OCI-LY3 (cell line): Measurements from ENCODE around the gene CCR9.
A peak's percentile ranks its signal among the peaks of the same experiment; 100 is the strongest.

Experiments used
- H2AFZ ChIP-seq: fragments of 200-600, 300-600 bp; shearing (Covaris generic); 2 replicates; pipeline ENCODE4 v1.6.0; 2014; ENCODE audit warnings: antibody characterized with exemption, low read depth, low read length
- H3K27ac ChIP-seq: fragments of 200-600, 300-600 bp; sonication (generic); 2 replicates; pipeline ENCODE4 v1.5.1; 2014; ENCODE audit warnings: mild to moderate bottlenecking, low read length, moderate library complexity, mixed read lengths
- H3K27me3 ChIP-seq: fragments of 200-600, 300-600 bp; sonication (generic); 2 replicates; pipeline ENCODE4 v1.6.1; 2014; ENCODE audit warnings: low read depth, low read length, mixed read lengths
- H3K36me3 ChIP-seq: fragments of 200-600, 300-600 bp; sonication (generic); replicated peaks from 2 replicates; pipeline ENCODE3; 2014; ENCODE audit warnings: low read depth, low read length, mixed read lengths
- H3K4me1 ChIP-seq: fragments of 300-600, 200-600 bp; sonication (generic); 2 replicates; pipeline ENCODE4 v1.6.1; 2014; ENCODE audit warnings: low read length, mixed read lengths
- H3K4me2 ChIP-seq: fragments of 200-600, 300-600 bp; sonication (generic); 2 replicates; pipeline ENCODE4 v1.6.1; 2014; ENCODE audit warnings: low read length, mixed read lengths
- H3K4me3 ChIP-seq: fragments of 300-600, 200-600 bp; sonication (generic); 2 replicates; pipeline ENCODE4 v1.5.1; 2014; ENCODE audit warnings: antibody characterized with exemption, mild to moderate bottlenecking, low read length, moderate library complexity
- H3K79me2 ChIP-seq: fragments of 300-600, 200-600 bp; shearing (Covaris generic); 2 replicates; pipeline ENCODE4 v1.6.1; 2014; ENCODE audit warnings: mild to moderate bottlenecking, low read length, mixed read lengths
- H3K9ac ChIP-seq: fragments of 300-600, 200-600 bp; shearing (Covaris generic); 2 replicates; pipeline ENCODE4 v1.6.0; 2014; ENCODE audit warnings: mild to moderate bottlenecking, low read length, moderate library complexity
- H3K9me3 ChIP-seq: fragments of 200-600, 300-600 bp; shearing (Covaris generic); 2 replicates; pipeline ENCODE4 v1.6.1; 2014; ENCODE audit warnings: low read length, mixed read lengths; ENCODE audit not compliant: insufficient read depth
- H4K20me1 ChIP-seq: fragments of 200-600, 300-600 bp; sonication (generic); 2 replicates; pipeline ENCODE4 v1.6.1; 2016; ENCODE audit warnings: low read length, mixed read lengths; ENCODE audit not compliant: insufficient read depth
- CTCF ChIP-seq: fragments of 200-600, 300-600 bp; sonication (generic); IDR thresholded peaks from 2 replicates; pipeline ENCODE4 v1.5.1; 2014; ENCODE audit warnings: antibody characterized with exemption, low read length, low read depth
- EZH2phosphoT487 ChIP-seq: fragments of 200-600 bp; shearing (Covaris generic); IDR thresholded peaks from 2 replicates; pipeline ENCODE4 v1.6.1; 2018; ENCODE audit warnings: antibody characterized with exemption, mixed run types, low read depth

Gene CCR9

GRCh38 chr3:45865563-45865962 lies 20.8 kb upstream of the CCR9 start:
- peaks cover 78% of the 10 kb centered on the region for H3K27me3 ChIP-seq
- no peaks in the 10 kb centered on the region for H3K79me2 ChIP-seq
- peaks cover 54% of the 10 kb centered on the region for H4K20me1 ChIP-seq
- no peak for TF ChIP-seq EZH2phosphoT487
- H3K36me3 ChIP-seq, result no peaks in the 10 kb centered on the region
- H3K9ac ChIP-seq, result no peak overlapping the region
- H3K9me3 ChIP-seq, result peaks cover 11% of the 10 kb centered on the region; the same call in 1 of the 2 replicates
- H2AFZ ChIP-seq, result no peak overlapping the region
- H3K4me3 ChIP-seq, result peak overlapping the region; percentile 46
- H3K27ac ChIP-seq, result no peak overlapping the region
- peaks cover 51% of the 10 kb centered on the region for H3K4me1 ChIP-seq
- H3K4me2 ChIP-seq, result peak overlapping the region; percentile 73

- TF ChIP-seq EZH2phosphoT487, result no peak
- TF ChIP-seq CTCF, result no peak
- no peak overlapping the region for H3K4me3 ChIP-seq
Observed at GRCh38 chr3:45868213-45868612, 18.1 kb upstream of the CCR9 start.

GRCh38 chr3:45868650-45869049 lies 17.7 kb upstream of the CCR9 start:
- peaks cover 75% of the 10 kb centered on the region for H3K27me3 ChIP-seq
- H3K36me3 ChIP-seq, result no peaks in the 10 kb centered on the region
- no peak overlapping the region for H3K27ac ChIP-seq
- H3K79me2 ChIP-seq, result no peaks in the 10 kb centered on the region
- TF ChIP-seq CTCF (no peak), EZH2phosphoT487 (no peak)
- H3K9me3 ChIP-seq, result 0 out of 2 replicates have a peak, but pooled peaks cover 3% of the 10 kb centered on the region
- H2AFZ ChIP-seq, result no peak overlapping the region
- H3K4me2 ChIP-seq, result no peak overlapping the region
- no peak overlapping the region for H3K4me3 ChIP-seq
- H4K20me1 ChIP-seq, result peaks cover 35% of the 10 kb centered on the region
- H3K9ac ChIP-seq, result no peak overlapping the region
- peaks cover 51% of the 10 kb centered on the region for H3K4me1 ChIP-seq

More at GRCh38 chr3:45868213-45868612, 18.1 kb upstream of the CCR9 start:
- H3K9ac ChIP-seq, result no peak overlapping the region
- no peak overlapping the region for H3K27ac ChIP-seq
- no peak overlapping the region for H2AFZ ChIP-seq
- H3K4me2 ChIP-seq, result no peak overlapping the region
- peaks cover 51% of the 10 kb centered on the region for H3K4me1 ChIP-seq
- H3K9me3 ChIP-seq, result peaks cover 7% of the 10 kb centered on the region; the same call in 1 of the 2 replicates
- H3K36me3 ChIP-seq, result no peaks in the 10 kb centered on the region
- no peaks in the 10 kb centered on the region for H3K79me2 ChIP-seq
- peaks cover 39% of the 10 kb centered on the region for H4K20me1 ChIP-seq
- peaks cover 76% of the 10 kb centered on the region for H3K27me3 ChIP-seq

- no peak overlapping the region for H3K9ac ChIP-seq
- no peak overlapping the region for H2AFZ ChIP-seq
- no peaks in the 10 kb centered on the region for H3K36me3 ChIP-seq
- H3K4me2 ChIP-seq, result 0 out of 2 replicates have a peak overlapping the region, but pooled peaks have one; percentile 2
- H3K4me1 ChIP-seq, result peaks cover 45% of the 10 kb centered on the region
- no peak overlapping the region for H3K4me3 ChIP-seq
- H3K27ac ChIP-seq, result no peak overlapping the region
- TF ChIP-seq EZH2phosphoT487, result no peak
- no peak for TF ChIP-seq CTCF
- H3K9me3 ChIP-seq, result no peaks in the 10 kb centered on the region
- no peaks in the 10 kb centered on the region for H3K79me2 ChIP-seq
- peaks cover 78% of the 10 kb centered on the region for H3K27me3 ChIP-seq
- peaks cover 29% of the 10 kb centered on the region for H4K20me1 ChIP-seq
Observed at GRCh38 chr3:45869638-45870037, 16.7 kb upstream of the CCR9 start.
